ENCODE data around the gene DGCR6L.
"Not testable (repeated sequence)": the region's sequence is repeated elsewhere in the genome, so short reads cannot be mapped to it uniquely, and the experiment has no call there.

The DGCR6L gene

DNA sequence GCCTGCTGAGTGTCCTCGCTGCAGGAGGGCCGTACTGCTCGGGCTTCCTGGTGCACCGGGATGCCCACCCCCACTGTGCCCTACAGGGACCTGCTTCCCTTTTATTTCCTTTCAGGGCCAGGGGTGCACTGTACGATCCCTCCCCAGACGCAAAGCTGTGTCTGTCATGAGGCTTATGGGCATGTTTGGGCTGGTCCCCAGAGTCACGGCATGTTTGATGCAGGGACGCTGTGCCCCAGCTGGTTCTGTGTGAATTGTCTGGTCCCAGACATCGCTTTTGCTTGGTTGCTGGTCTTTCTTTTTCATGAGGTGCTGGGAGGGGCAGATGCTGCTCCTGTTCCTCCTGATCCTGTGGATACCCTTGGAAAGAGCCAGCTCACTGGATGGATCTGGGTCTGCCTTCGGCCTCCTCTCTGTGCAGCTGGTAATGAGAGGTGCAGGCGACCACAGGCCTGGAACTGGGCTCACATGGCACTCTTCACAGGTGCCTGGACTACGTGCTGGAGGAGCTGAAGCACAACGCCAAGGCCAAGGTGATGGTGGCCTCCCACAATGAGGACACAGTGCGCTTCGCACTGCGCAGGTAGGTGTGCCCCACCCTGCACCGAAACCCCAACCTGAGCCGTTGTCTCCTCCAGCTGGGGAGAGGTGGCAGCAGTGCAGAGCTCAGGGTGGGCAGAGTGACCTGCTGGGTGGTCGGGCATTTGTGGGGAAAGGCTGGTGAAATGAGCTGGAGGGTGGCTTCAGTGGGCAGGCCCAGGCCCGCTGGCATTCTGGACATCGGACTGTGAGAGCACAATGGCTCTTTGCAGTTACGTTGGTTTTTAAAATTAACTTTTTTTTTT is 10.8 kb downstream of the DGCR6L start:
- DNase-seq (ENCODE audit: low read depth in 2 of 2) = not testable (repeated sequence)

GRCh38 chr22:20307448-20308447 is 12.1 kb downstream of the DGCR6L start:
- DNase-seq (ENCODE audit: low read depth in 2 of 2) = not testable (repeated sequence)

DNA sequence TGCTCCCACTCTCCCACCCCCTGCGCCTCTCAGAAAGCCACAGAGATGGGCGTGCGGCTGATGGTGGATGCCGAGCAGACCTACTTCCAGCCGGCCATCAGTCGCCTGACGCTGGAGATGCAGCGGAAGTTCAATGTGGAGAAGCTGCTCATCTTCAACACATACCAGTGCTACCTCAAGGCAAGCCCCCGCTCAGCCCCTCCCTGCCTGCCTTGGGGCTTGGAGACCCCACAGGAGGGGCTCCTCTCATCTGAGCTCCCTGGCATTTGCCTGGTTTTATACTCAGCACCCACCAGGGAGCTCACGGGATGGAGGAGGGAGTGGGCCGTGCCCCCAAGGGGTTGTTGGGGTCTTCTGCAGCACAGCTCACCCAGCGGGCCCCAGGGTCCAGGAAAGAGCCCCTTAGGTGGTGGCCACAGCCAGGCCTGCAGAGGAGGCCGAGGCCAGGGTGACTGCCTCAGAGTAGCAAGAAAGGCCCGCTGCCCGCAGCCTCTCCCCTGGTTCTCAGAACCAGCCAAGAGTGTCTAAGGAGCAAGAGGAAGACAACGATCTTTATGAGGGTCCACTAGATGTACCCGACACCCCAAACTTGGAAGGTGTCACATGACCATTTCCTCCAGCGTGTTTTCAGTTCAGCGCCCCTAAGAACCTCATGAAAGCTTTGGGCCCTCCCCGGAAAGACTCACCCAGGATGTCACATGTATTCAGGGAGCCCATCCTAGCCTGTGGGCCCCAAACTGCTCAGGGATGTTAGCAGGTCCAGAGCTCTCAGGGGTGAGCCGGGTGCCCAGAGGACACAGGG is 13.0 kb downstream of the DGCR6L start:
- not testable (repeated sequence) for DNase-seq (ENCODE audit: low read depth in 2 of 2)

DNA sequence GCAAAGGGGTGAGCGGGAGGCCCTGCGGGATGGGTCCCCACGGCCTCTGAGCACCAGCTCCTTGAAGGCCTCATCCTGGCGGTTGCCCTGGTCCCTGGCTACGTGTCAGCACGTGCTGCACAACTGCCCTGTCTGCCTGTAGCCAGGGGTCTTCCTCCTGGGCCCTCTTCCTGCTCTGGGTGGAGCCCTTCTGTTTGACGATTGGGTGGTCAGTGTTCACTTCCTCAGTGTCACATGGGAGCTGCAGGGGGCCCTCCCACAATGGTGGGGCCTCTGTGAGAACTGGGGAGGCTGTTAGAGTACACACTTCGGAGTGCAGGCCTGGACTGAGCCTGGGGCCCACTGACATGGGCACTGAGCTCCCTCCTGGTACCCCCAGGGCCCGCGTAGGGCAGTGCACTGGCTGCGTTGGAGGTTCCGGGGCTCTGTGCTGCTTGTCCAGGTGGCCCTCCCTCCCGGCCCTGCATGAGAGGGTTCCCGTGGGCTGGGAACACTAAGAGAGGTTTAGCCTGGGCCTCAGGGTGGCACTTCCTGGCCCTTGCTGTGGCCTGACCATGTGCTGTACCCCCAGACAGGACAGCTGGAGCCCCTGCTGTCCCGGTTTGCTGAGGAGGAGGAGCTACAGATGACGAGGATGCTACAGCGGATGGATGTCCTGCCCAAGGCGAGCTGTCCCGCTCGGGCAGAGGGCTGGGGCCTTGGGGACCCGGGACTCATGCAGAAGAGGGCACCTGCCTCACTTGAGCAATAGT is 13.8 kb downstream of the DGCR6L start:
- DNase-seq (ENCODE audit: low read depth in 2 of 2) = no peak

DNA sequence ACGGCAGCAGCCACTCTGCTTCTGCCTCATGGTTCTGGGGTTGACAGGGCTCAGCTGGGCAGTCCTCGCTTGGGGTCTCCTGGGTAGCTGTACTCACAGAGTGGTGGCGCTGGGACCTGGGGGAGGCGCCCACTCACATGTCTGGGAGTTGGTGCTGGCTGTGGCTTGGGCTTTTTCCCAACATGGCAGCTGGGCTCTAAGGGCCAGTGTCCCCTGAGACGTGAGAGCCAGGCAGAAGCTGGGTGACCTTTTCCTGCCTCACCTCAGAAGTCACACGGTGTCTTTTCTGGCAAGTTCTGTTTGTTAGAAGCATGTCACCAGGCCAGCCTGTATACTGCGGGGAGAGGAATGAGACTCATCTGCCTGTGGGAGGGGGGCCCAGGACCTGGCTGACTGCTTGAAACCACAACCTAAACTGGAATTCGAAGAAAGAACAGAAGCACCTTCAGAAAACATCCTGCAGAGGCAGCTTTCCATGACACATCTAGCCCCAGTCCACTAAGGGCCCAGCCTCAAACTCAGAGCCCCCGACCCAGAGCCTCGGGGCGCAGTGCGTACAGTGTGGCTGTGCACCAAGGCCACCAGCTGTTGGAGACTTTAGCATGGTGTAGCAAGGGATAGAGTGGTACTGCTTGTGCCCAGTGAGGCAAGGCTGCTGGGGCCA is 14.5 kb downstream of the DGCR6L start:
- not testable (repeated sequence) for DNase-seq (ENCODE audit: low read depth in 2 of 2)

GRCh38 chr22:20304646-20305045 is 15.2 kb downstream of the DGCR6L start:
- DNase-seq (ENCODE audit: low read depth in 2 of 2) = no peak

GRCh38 chr22:20303229-20303534 is 16.7 kb downstream of the DGCR6L start:
- DNase-seq (ENCODE audit: low read depth in 2 of 2) = not testable (repeated sequence)

DNA sequence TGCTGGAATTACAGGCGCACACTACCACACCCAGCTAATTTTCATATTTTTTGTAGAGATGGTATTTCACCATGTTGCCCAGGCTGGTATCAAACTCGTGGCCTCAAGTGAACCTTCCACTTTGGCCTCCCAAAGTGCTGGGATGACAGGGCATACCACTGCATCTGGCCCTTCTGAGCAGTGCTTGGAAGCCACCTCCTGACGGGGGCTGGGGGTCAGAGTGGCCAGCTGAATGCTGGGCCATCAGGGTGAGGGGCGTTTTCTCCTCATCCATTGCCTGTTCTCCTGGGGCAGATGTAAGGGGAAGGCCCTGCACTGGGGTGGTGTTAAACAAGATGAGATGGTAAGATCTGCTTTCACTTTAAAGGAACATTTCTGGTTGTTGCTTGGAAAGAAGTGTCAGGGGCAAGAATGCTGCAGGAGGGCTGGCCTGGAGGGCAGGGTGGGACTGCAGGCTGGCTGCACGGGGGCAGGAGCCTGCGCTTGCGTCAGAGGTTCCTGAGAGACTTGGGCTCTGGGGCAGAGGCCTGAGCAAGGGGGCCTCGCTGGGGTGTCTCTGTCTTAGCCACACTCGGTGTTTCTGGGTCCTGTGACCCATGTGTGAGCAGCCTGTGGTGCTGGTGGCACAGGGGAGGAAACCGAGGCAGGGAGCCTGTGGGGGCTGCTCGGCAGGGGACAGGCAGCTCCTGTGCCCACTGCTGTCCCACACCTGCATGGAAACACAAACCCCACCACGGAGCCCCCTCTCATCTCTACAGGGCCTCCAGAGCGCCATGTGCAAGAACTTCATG is 17.2 kb downstream of the DGCR6L start:
- DNase-seq (ENCODE audit: low read depth in 2 of 2) = no peak

GRCh38 chr22:20299746-20300136 is 20.1 kb downstream of the DGCR6L start:
- no peak for DNase-seq (ENCODE audit: low read depth in 2 of 2)

GRCh38 chr22:20298803-20299745 is 20.8 kb downstream of the DGCR6L start:
- peak; percentile 85 to 88 for DNase-seq (ENCODE audit: low read depth in 2 of 2)

GRCh38 chr22:20298110-20298802 is 21.6 kb downstream of the DGCR6L start:
- DNase-seq (ENCODE audit: low read depth in 2 of 2) = no peak

DNA sequence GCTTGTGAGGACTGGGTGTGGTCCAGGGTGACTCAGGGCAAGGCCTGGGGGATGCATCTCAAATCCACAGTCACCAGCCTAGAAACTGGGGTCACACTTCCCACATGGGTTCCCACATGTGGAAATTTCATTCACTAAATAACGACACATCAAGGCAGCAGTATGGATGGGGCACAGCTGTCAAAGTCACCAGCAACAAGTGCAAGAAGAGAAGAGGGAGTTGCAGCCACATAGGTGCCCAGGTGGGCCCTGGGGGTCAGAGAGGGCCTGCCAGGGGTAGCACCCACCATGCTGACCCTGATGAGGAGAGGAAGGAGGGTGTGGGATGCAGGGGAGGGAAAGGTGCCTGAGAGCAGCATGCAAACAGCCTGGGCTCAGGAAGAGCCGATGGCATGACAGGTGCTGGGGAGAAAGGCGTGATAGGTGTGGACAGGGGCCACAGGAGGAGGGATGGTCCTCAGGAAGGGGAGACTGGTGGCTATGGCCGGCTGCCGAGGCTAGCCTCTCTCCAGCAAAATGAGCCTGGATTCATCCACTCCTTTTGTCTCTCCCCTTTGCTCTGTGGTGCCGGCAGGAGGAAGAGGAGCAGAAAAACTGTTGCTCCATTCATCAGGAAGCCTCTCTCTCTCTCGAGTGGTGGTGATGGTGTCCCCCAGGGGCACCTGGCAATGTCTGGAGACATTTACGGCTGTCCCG is 22.3 kb downstream of the DGCR6L start:
- no peak for DNase-seq (ENCODE audit: low read depth in 2 of 2)

GRCh38 chr22:20296598-20296997 is 23.3 kb downstream of the DGCR6L start:
- no peak for DNase-seq (ENCODE audit: low read depth in 2 of 2)

DNA sequence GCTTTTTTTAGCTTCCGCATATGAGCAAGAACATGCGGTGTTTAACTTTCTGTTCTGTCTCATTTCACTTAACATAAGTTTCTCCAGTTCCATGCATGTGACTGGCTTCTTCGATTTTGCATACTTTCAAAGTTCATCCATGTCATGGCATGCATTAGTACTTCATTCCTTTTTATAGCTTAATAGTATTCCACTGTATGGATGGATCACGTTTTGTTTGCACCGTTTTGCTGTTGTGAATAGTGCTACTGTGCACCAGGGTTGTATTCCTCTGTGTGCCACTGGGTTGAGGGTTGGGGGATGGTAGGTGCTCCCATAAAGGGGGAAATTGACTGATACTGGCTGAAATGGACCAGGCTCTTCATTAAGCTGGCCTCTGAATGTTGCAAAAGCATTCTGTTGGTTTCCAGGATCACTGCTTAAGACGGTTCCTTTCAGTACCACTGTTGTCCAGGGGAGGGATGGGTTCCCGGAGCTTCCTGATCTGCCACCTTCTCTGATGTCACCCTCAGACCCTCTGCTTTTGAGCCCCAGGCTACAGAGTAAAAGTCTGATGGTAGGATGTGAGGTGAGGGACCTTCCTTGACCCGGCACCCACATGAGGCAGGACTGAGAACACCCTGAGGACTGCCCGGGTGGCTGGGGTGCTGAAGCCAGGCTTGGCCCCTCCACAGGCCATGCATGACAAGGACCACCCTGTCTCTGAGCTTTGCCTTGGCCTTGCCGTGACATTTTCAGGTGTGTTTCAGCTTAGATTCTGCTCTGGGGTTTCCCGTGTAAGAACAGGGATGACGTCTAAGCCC is 24.4 kb downstream of the DGCR6L start:
- no peak for DNase-seq (ENCODE audit: low read depth in 2 of 2)

- DNase-seq (ENCODE audit: low read depth in 2 of 2) = no peak
Measured at GRCh38 chr22:20292673-20293232, 27.1 kb downstream of the DGCR6L start.

DNA sequence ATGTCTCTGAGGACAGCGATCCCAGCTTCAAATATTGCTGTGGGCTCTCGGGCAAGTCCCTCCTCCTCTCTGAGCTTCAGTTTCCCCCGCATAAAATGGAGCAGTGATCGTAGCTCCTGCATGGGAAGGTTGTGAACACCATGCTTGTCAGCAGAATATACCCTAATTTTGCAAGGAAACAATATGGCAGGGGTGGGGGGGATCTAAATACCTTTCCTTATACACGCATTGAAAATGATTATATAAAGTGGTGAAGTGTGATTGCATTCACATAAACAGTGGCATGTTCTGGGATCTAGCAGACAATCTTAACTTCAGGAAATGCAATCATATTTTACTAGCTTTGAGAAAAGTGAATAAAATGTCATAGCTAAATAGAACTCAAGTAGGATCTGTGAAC is 27.8 kb downstream of the DGCR6L start:
- DNase-seq (ENCODE audit: low read depth in 2 of 2) = no peak
